GM10266 (cell line): Measurements from ENCODE around the gene TRIOBP.
"Not testable (repeated sequence)": the region's sequence is repeated elsewhere in the genome, so short reads cannot be mapped to it uniquely, and the experiment has no call there.

Experiments
- DNase-seq: peaks from one replicate; pipeline ENCODE4 v3.0.0; 2012; ENCODE audit errors: extremely low spot score
- CTCF ChIP-seq: IDR thresholded peaks from 2 replicates; pipeline ENCODE4 v1.5.1; 2012; ENCODE audit warnings: mild to moderate bottlenecking, low read depth; ENCODE audit not compliant: control insufficient read depth, insufficient read depth; ENCODE audit errors: missing control alignments

TRIOBP gene

GRCh38 chr22:37686002-37686982 is 10.6 kb upstream of the TRIOBP start, which contains the start of gene NOL12:
TSS of gene NOL12 (plus strand) at chr22:37686343. CDS start at chr22:37686393, 50 bp downstream.
- no peak for TF ChIP-seq CTCF
- DNase-seq, result peak; percentile 83

GRCh38 chr22:37690407-37690806 is 6.4 kb upstream of the TRIOBP start:
- no peak for DNase-seq
- no peak for TF ChIP-seq CTCF

- no peak for DNase-seq
Measured at GRCh38 chr22:37690901-37691504, 5.8 kb upstream of the TRIOBP start.

GRCh38 chr22:37692627-37693285 is 4.1 kb upstream of the TRIOBP start:
- DNase-seq, result no peak
- no peak for TF ChIP-seq CTCF

More at GRCh38 chr22:37690901-37691504, 5.8 kb upstream of the TRIOBP start:
- TF ChIP-seq CTCF, result no peak

GRCh38 chr22:37694131-37694530 is 2.7 kb upstream of the TRIOBP start:
- DNase-seq, result not testable (repeated sequence)

- DNase-seq, result not testable (repeated sequence)
Measured at GRCh38 chr22:37696260-37696656, 590 bp upstream of the TRIOBP start.

- DNase-seq, result no peak
Measured at GRCh38 chr22:37697538-37697835, 639 bp downstream of the TRIOBP start.

More at GRCh38 chr22:37697538-37697835, 639 bp downstream of the TRIOBP start:
- TF ChIP-seq CTCF, result no peak
